NB4 (cell line): ENCODE data around the gene ENTR1.

Experiments
- CTCF ChIP-seq: IDR thresholded peaks from one replicate; pipeline ENCODE4 v1.5.1; 2012; ENCODE audit warnings: low read depth, low read length
- MAX ChIP-seq: IDR thresholded peaks from 2 replicates; pipeline ENCODE4 v1.6.1; 2011; ENCODE audit warnings: low read depth, low read length
- POLR2A ChIP-seq: IDR thresholded peaks from 2 replicates; pipeline ENCODE4 v1.6.1; 2011; ENCODE audit warnings: mild to moderate bottlenecking; ENCODE audit not compliant: insufficient read length; ENCODE audit errors: extremely low read depth

- no peak for TF ChIP-seq CTCF
- no peak for TF ChIP-seq POLR2A
- no peak for TF ChIP-seq MAX
Measured at GRCh38 chr9:136370687-136371532, 39.5 kb downstream of the ENTR1 start.
